ENCODE results near the gene AP3B2.

Gene AP3B2

GRCh38 chr15:82625136-82625535, 84.5 kb downstream of the AP3B2 start:
- H3K9me3 ChIP-seq, result no peaks in the 10 kb centered on the region
- no peak overlapping the region for H3K4me3 ChIP-seq (ENCODE audit: low read depth in 1 of 2, low read length in 1 of 2)
- H3K4me1 ChIP-seq (ENCODE audit: control insufficient read depth in 1 of 2, insufficient read depth in 1 of 2, low read depth in 1 of 2, low read length in 1 of 2), result no peaks in the 10 kb centered on the region
- H3K27me3 ChIP-seq, result no peaks in the 10 kb centered on the region
- no peak overlapping the region for H3K27ac ChIP-seq
- no peak for TF ChIP-seq CTCF (IDR thresholded peaks at IDR 0.05)
- no peaks in the 10 kb centered on the region for H3K36me3 ChIP-seq

- Histone ChIP-seq H3K27ac (no peak overlapping the region), H3K9me3 (no peaks in the 10 kb centered on the region), H3K27me3 (no peaks in the 10 kb centered on the region), H3K4me3 (ENCODE audit: low read depth in 1 of 2, low read length in 1 of 2) (no peak overlapping the region), H3K4me1 (ENCODE audit: control insufficient read depth in 1 of 2, insufficient read depth in 1 of 2, low read depth in 1 of 2, low read length in 1 of 2) (no peaks in the 10 kb centered on the region), H3K36me3 (no peaks in the 10 kb centered on the region)
- no peak for TF ChIP-seq CTCF (IDR thresholded peaks at IDR 0.05)
Measured at GRCh38 chr15:82624438-82624837, 85.2 kb downstream of the AP3B2 start.

DNA sequence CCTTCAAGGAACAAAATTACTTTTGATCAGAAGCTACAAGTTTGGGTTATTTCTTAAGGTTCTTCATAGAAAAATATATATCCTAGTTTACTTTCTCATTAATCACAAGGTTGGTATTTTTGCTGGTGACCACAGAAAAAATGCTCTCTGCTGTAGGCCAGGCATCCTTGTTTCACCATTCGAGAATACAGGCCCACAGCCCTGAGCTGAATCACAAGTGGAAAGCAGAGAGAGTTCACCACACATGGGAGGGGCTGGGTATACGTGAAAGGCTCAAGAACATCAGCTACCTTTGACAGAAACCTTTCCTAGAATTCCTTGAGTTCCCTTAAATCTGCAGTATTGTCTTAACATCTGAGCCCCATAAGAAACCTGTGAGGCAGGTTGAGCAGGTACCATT, 85.7 kb downstream of the AP3B2 start:
- Histone ChIP-seq H3K4me1 (ENCODE audit: control insufficient read depth in 1 of 2, insufficient read depth in 1 of 2, low read depth in 1 of 2, low read length in 1 of 2) (no peaks in the 10 kb centered on the region), H3K36me3 (no peaks in the 10 kb centered on the region), H3K4me3 (ENCODE audit: low read depth in 1 of 2, low read length in 1 of 2) (no peak overlapping the region), H3K9me3 (no peaks in the 10 kb centered on the region), H3K27ac (no peak overlapping the region), H3K27me3 (no peaks in the 10 kb centered on the region)
- no peak for TF ChIP-seq CTCF (IDR thresholded peaks at IDR 0.05)

DNA sequence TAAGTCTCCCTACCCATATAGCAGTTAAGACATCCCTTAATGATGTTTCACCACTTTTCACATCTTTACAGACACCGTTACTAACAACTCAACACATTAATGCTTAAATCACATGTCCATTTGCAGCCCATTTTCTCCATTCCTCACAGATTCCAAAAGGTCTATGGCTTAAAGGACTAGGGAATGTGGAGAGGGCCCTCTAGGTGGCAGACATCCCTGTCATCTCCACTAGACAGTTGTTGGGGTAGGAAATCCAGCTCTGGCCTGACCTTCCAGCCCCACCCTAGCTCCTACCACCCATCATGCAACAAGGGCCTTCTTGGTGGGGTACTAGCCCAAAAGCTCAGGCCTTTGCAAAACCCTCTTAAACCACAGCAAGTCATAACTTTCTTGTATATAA, 87.7 kb downstream of the AP3B2 start:
- no peaks in the 10 kb centered on the region for H3K36me3 ChIP-seq
- H3K4me1 ChIP-seq (ENCODE audit: control insufficient read depth in 1 of 2, insufficient read depth in 1 of 2, low read depth in 1 of 2, low read length in 1 of 2), result no peaks in the 10 kb centered on the region
- H3K9me3 ChIP-seq, result no peaks in the 10 kb centered on the region
- peaks cover 4% of the 10 kb centered on the region for H3K27me3 ChIP-seq
- TF ChIP-seq CTCF (IDR thresholded peaks at IDR 0.05), result no peak
- no peak overlapping the region for H3K4me3 ChIP-seq (ENCODE audit: low read depth in 1 of 2, low read length in 1 of 2)
- no peak overlapping the region for H3K27ac ChIP-seq

- TF ChIP-seq CTCF (IDR thresholded peaks at IDR 0.05), result no peak
- H3K4me3 ChIP-seq (ENCODE audit: low read depth in 1 of 2, low read length in 1 of 2), result no peak overlapping the region
- no peaks in the 10 kb centered on the region for H3K36me3 ChIP-seq
- H3K9me3 ChIP-seq, result no peaks in the 10 kb centered on the region
- H3K27ac ChIP-seq, result no peak overlapping the region
- peaks cover 21% of the 10 kb centered on the region for H3K27me3 ChIP-seq
- H3K4me1 ChIP-seq (ENCODE audit: control insufficient read depth in 1 of 2, insufficient read depth in 1 of 2, low read depth in 1 of 2, low read length in 1 of 2), result no peaks in the 10 kb centered on the region
Measured at GRCh38 chr15:82613747-82614146, 95.9 kb downstream of the AP3B2 start.

DNA sequence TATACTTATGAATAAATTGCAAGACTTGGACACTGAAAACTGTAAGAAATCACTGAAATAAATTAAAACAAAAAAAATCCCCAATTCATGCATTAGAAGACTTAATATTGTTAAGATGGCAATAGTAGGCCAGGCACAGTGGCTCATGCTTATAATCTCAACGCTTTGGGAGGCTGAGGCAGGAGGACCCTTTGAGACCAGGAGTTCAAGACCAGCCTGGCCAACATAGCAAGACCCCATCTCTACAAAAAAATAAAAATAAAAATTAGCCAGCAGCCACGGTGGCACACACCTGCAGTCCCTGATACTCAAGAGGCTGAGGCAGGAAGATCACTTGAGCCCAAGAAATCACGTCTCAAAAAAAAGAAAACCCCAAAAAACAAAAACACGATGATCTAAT, 98.3 kb downstream of the AP3B2 start:
- no peaks in the 10 kb centered on the region for H3K36me3 ChIP-seq
- H3K4me1 ChIP-seq (ENCODE audit: control insufficient read depth in 1 of 2, insufficient read depth in 1 of 2, low read depth in 1 of 2, low read length in 1 of 2), result no peaks in the 10 kb centered on the region
- no peak overlapping the region for H3K27ac ChIP-seq
- no peaks in the 10 kb centered on the region for H3K9me3 ChIP-seq
- TF ChIP-seq CTCF (IDR thresholded peaks at IDR 0.05), result no peak
- H3K4me3 ChIP-seq (ENCODE audit: low read depth in 1 of 2, low read length in 1 of 2), result no peak overlapping the region
- H3K27me3 ChIP-seq, result peaks cover 12% of the 10 kb centered on the region

All from neutrophil (primary cell).